GM06990 (cell line): Measurements from ENCODE around the gene MAG.

Source experiments
- DNase-seq: peaks from one replicate; pipeline ENCODE4 v3.0.0-alpha.2; 2011; ENCODE audit not compliant: insufficient read length; ENCODE audit errors: extremely low read depth
- H3K27me3 ChIP-seq: replicated peaks from 2 replicates; pipeline ENCODE4 v1.6.0; 2011; ENCODE audit warnings: low read length; ENCODE audit not compliant: control insufficient read depth, insufficient read depth
- H3K36me3 ChIP-seq: 2 replicates; pipeline ENCODE4 v1.5.1; 2011; ENCODE audit warnings: low read length; ENCODE audit not compliant: control insufficient read depth, insufficient read depth
- H3K4me3 ChIP-seq: replicated peaks from 2 replicates; pipeline ENCODE4 v1.5.1; 2011; ENCODE audit warnings: low read depth, mild to moderate bottlenecking, control low read depth, low read length
- TF ChIP-seq, protein P1 (sequence below): IDR thresholded peaks from 2 replicates; pipeline ENCODE4 v1.5.1; 2011; ENCODE audit warnings: low read length, control low read depth, mild to moderate bottlenecking, inconsistent platforms; ENCODE audit not compliant: insufficient read depth, poor library complexity, severe bottlenecking

Gene MAG, protein sequence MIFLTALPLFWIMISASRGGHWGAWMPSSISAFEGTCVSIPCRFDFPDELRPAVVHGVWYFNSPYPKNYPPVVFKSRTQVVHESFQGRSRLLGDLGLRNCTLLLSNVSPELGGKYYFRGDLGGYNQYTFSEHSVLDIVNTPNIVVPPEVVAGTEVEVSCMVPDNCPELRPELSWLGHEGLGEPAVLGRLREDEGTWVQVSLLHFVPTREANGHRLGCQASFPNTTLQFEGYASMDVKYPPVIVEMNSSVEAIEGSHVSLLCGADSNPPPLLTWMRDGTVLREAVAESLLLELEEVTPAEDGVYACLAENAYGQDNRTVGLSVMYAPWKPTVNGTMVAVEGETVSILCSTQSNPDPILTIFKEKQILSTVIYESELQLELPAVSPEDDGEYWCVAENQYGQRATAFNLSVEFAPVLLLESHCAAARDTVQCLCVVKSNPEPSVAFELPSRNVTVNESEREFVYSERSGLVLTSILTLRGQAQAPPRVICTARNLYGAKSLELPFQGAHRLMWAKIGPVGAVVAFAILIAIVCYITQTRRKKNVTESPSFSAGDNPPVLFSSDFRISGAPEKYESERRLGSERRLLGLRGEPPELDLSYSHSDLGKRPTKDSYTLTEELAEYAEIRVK

DNA sequence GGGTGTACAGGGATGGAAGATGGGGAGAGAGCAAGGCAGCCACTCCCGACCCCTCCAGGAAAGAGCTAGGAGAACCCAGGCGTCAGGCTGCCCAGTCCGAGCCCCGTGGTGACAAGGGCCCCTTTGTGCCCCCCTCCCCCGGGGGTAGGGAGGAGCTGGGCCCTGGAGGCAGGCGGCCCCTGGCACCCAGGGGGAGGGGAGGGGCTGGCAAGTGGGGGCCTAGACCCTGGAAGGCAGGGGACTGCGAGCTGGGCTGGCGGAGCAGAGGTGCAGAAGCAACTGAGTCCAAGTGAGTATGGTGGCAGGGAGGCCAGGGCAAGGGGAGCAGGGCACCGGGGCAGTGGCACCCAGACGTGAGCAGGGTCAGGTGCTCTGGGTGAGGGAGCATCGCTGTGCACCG is at the start of gene MAG:
MAG (plus strand) TSS at position 246 of the 400 bp plus-strand sequence. CDS start 3,248 bp downstream, outside the sequence.
- Histone ChIP-seq H3K27me3 (no peaks in the 10 kb centered on the region), H3K4me3 (no peak within 1 kb of the TSS), H3K36me3 (no peaks in the 10 kb centered on the region)
- TF ChIP-seq, protein P1, sequence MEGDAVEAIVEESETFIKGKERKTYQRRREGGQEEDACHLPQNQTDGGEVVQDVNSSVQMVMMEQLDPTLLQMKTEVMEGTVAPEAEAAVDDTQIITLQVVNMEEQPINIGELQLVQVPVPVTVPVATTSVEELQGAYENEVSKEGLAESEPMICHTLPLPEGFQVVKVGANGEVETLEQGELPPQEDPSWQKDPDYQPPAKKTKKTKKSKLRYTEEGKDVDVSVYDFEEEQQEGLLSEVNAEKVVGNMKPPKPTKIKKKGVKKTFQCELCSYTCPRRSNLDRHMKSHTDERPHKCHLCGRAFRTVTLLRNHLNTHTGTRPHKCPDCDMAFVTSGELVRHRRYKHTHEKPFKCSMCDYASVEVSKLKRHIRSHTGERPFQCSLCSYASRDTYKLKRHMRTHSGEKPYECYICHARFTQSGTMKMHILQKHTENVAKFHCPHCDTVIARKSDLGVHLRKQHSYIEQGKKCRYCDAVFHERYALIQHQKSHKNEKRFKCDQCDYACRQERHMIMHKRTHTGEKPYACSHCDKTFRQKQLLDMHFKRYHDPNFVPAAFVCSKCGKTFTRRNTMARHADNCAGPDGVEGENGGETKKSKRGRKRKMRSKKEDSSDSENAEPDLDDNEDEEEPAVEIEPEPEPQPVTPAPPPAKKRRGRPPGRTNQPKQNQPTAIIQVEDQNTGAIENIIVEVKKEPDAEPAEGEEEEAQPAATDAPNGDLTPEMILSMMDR: no peak
- no peak for DNase-seq

DNA sequence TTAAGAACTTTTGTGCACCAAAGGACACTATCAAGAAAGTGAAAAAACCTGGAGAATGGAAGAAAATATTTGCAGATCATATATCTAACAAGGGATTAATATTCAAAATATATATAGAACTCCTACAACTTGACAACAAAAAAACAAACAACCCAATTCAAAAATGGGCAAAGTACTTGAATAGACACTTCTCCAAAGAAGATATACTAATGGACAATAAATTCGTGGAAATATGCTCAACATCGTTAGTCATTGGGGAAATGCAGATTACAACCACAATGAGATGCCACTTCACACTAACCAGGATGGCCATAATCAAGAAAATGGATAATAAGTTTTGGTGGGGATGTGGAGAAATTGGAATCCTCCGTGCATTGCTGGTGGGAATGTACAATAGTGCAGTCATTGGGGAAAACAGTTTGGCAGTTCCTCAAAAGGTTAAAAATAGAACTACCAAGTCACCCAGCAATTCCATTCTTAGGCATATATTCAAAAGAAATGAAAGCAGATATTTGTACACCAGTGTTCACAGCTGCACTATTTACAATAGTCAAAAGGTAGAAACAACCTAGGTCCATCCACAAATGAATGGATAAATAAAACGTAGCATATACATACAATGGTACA is 45.4 kb upstream of the MAG start:
- no peaks in the 10 kb centered on the region for H3K27me3 ChIP-seq
- H3K36me3 ChIP-seq: no peaks in the 10 kb centered on the region
- TF ChIP-seq, protein P1: no peak
- no peak overlapping the region for H3K4me3 ChIP-seq
- DNase-seq: no peak

DNA sequence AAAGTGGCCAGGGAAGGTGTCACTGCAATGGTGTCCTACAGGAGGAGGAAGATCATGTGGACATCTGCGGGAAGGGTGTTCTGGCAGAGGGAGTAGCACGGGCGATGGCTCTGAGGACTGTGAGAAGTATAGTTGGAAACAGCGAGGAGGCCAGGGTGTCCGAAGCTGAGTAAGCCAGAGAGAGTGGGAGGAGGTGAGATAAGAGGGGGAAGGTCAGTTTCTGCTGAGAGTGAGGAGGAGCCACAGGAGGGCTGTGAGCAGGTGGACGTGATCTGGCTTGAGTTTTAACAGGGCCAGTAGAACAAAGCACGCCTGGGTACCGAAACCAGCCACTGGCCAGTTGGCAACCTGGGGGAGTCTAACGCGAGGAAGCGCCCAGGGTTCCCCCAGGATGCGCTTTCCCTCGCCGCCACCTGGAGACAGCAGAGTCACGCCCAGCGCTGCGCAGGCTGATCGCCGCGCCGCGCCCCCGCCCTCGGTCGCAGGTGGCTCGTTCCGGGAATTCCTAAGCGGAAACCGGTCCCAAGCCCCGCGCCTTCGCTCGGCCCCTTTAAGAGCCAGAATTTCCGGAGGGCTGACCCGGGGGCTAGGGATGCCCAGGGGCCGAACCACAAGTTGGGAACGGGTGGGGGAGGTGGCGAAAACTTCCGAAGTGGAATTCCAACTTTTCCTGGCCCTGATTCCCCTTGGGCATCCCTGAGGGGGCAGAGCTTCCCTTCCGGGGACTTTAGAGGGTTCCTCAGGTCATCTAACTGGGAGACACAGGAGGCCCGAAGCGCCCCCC is 44.2 kb upstream of the MAG start:
- H3K36me3 ChIP-seq: no peaks in the 10 kb centered on the region; the same call in 1 of the 2 replicates
- H3K27me3 ChIP-seq: no peaks in the 10 kb centered on the region
- TF ChIP-seq, protein P1: peak; percentile 68
- DNase-seq: peak; percentile 88
- peak overlapping the region; percentile 74 for H3K4me3 ChIP-seq

DNA sequence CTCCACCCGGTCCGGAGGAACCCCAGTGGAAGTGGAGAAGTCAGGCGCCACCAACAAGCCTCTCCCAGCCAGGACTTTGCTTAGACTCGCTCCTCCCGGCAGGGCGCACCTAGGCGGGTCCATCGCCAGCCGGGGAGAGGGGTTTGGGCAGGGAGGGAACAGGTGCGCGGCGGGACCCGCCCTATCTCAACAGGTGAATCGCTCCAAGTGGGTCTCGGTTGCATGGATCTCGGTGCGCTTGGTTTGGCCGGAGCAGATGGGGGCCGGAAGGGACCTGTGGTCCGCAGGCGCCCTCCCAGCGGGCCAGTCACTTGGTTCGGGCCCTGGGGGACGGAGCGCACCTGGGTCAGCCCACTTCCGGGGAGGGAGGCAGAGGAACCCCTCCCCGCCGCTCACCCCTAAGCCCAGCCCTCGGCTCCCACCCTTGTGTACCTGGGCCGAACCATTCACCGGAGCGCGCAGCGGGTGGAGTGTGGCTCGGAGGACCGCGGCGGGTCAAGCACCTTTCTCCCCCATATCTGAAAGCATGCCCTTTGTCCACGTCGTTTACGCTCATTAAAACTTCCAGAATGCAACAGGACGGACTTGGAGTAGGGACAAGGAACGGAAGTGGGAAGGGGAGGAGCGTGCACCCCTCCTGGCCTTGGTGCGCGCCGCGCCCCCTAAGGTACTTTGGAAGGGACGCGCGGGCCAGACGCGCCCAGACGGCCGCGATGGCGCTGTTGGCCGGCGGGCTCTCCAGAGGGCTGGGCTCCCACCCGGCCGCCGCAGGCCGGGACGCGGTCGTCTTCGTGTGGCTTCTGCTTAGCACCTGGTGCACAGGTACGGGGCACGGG is 43.4 kb upstream of the MAG start, which contains the start of gene LSR:
LSR (plus strand) TSS at position 693 of the 836 bp plus-strand sequence; CDS start at position 714, 21 bp downstream.
- Histone ChIP-seq H3K27me3 (no peaks in the 10 kb centered on the region), H3K4me3 (peak within 1 kb of the TSS; percentile 74), H3K36me3 (peaks cover 1% of the 10 kb centered on the region; the same call in 1 of the 2 replicates)
- TF ChIP-seq, protein P1: no peak
- DNase-seq: peak; percentile 94
